IMR-90 (cell line): ENCODE measurements around the gene PSEN1. TPM values are rescaled to one million over a fixed set of nuclear protein-coding genes. Genes with fewer than 3 reads are reported as not detected.

ENCODE experiments used
- ATAC-seq: fragments of 200-7000 bp; cut with Tn5 transposase; 2 replicates; pipeline ENCODE4 v1.9.1; 2020; ENCODE audit warnings: low read depth, mild to moderate bottlenecking, moderate library complexity
- BruUV-seq: library from RNA; stranded (reverse); fragments of 400-500 nt; replicated peaks from 2 replicates; lab custom pipeline; 2021; lab: Mats Ljungman, UMichigan
- CTCF ChIA-PET: fragments of 300-600 bp; formaldehyde crosslinking; extraction: SDS; loops from one replicate; lab custom pipeline; 2021; ENCODE audit warnings: antibody characterized with exemption; lab: Yijun Ruan, JAX
- POLR2A ChIA-PET: fragments of 300-600 bp; sonication (Branson Sonifier 250); formaldehyde crosslinking; loops from one replicate; lab custom pipeline; 2022; ENCODE audit warnings: antibody characterized with exemption; ENCODE audit not compliant: unreplicated experiment; lab: Charles Lee
- DNase-seq: peaks from one replicate; pipeline ENCODE4 v3.0.0; 2013
- H2AFZ ChIP-seq: replicated peaks from 2 replicates; pipeline ENCODE3; 2013; ENCODE audit warnings: low read length, mild to moderate bottlenecking; ENCODE audit not compliant: poor library complexity
- H2AK5ac ChIP-seq: 2 replicates; pipeline ENCODE4 v1.6.1; 2013; ENCODE audit warnings: low read depth, low read length, inconsistent platforms
- H2AK9ac ChIP-seq: replicated peaks from 2 replicates; pipeline ENCODE3; 2013; ENCODE audit warnings: mild to moderate bottlenecking, low read depth, low read length, moderate library complexity; ENCODE audit not compliant: poor library complexity
- H2BK120ac ChIP-seq: 2 replicates; pipeline ENCODE4 v1.6.1; 2013; ENCODE audit warnings: low read depth, low read length, inconsistent platforms
- H2BK15ac ChIP-seq: 3 replicates; pipeline ENCODE4 v1.6.1; 2013; ENCODE audit warnings: low read depth, low read length, inconsistent platforms
- H2BK20ac ChIP-seq: 2 replicates; pipeline ENCODE4 v1.6.1; 2013; ENCODE audit warnings: low read depth, mild to moderate bottlenecking, inconsistent platforms, low read length, moderate library complexity
- H2BK5ac ChIP-seq: 2 replicates; pipeline ENCODE4 v1.6.1; 2013; ENCODE audit warnings: mild to moderate bottlenecking, low read depth, low read length, inconsistent platforms; ENCODE audit not compliant: poor library complexity, severe bottlenecking
- H3K14ac ChIP-seq: replicated peaks from 2 replicates; pipeline ENCODE4 v1.6.1; 2013; ENCODE audit warnings: low read depth, low read length, inconsistent platforms
- H3K18ac ChIP-seq: 2 replicates; pipeline ENCODE4 v1.6.1; 2013; ENCODE audit warnings: low read depth, low read length, control low read depth
- H3K23ac ChIP-seq: 2 replicates; pipeline ENCODE4 v1.6.1; 2013; ENCODE audit warnings: low read depth, low read length, inconsistent platforms
- H3K27ac ChIP-seq: 2 replicates; pipeline ENCODE4 v1.5.1; 2013; ENCODE audit warnings: mild to moderate bottlenecking, control low read depth, low read length; ENCODE audit not compliant: insufficient read depth
- H3K27me3 ChIP-seq: 2 replicates; pipeline ENCODE4 v1.6.1; 2013; ENCODE audit warnings: low read length; ENCODE audit not compliant: control insufficient read depth, insufficient read depth
- H3K36me3 ChIP-seq: 2 replicates; pipeline ENCODE4 v1.6.1; 2013; ENCODE audit warnings: low read length, mixed read lengths; ENCODE audit not compliant: control insufficient read depth, insufficient read depth
- H3K4ac ChIP-seq: 2 replicates; pipeline ENCODE4 v1.6.1; 2013; ENCODE audit warnings: low read depth, low read length, inconsistent platforms
- H3K4me1 ChIP-seq: 2 replicates; pipeline ENCODE4 v1.6.1; 2013; ENCODE audit warnings: low read length, mixed read lengths; ENCODE audit not compliant: control insufficient read depth, insufficient read depth
- H3K4me2 ChIP-seq: 2 replicates; pipeline ENCODE4 v1.6.1; 2013; ENCODE audit warnings: low read depth, mild to moderate bottlenecking, control low read depth, low read length, moderate library complexity
- H3K4me3 ChIP-seq: 2 replicates; pipeline ENCODE4 v1.5.1; 2013; ENCODE audit warnings: low read depth, mild to moderate bottlenecking, control low read depth, low read length, moderate library complexity; ENCODE audit not compliant: insufficient read depth
- H3K56ac ChIP-seq: 2 replicates; pipeline ENCODE4 v1.6.1; 2013; ENCODE audit warnings: low read length, inconsistent platforms; ENCODE audit not compliant: insufficient read depth; ENCODE audit errors: extremely low read depth
- H3K79me1 ChIP-seq, 2 experiments: 2 replicates each; pipeline ENCODE4 v1.6.1; 2013; ENCODE audit warnings: low read length in 2 of 2, inconsistent platforms in 1 of 2, low read depth in 1 of 2
- H3K9ac ChIP-seq: 2 replicates; pipeline ENCODE4 v1.6.1; 2013; ENCODE audit warnings: low read depth, low read length, control low read depth
- H3K9me1 ChIP-seq: 2 replicates; pipeline ENCODE4 v1.6.1; 2013; ENCODE audit warnings: low read length, inconsistent platforms; ENCODE audit not compliant: insufficient read depth
- H3K9me3 ChIP-seq: 2 replicates; pipeline ENCODE4 v1.6.1; 2013; ENCODE audit warnings: low read length; ENCODE audit not compliant: control insufficient read depth, insufficient read depth
- H4K20me1 ChIP-seq: 2 replicates; pipeline ENCODE4 v1.6.1; 2013; ENCODE audit warnings: low read length, inconsistent platforms; ENCODE audit not compliant: insufficient read depth
- H4K5ac ChIP-seq: 2 replicates; pipeline ENCODE4 v1.6.1; 2013; ENCODE audit warnings: mild to moderate bottlenecking, low read depth, low read length, control low read depth
- H4K8ac ChIP-seq, 2 experiments: 2 replicates each; pipeline ENCODE4 v1.6.1; 2013; ENCODE audit warnings: low read depth in 2 of 2, low read length in 2 of 2, control low read depth in 1 of 2, inconsistent platforms in 1 of 2
- H4K91ac ChIP-seq: 2 replicates; pipeline ENCODE4 v1.6.1; 2013; ENCODE audit warnings: low read depth, low read length, inconsistent platforms; ENCODE audit not compliant: insufficient read depth
- BHLHE40 ChIP-seq: fragments of 150-350 bp; IDR thresholded peaks from 2 replicates; pipeline ENCODE4 v1.6.1; 2016; ENCODE audit warnings: mild to moderate bottlenecking, low read depth, low read length
- CHD1 ChIP-seq: IDR thresholded peaks from 2 replicates; pipeline ENCODE4 v1.6.1; 2012; ENCODE audit warnings: low read depth, low read length, improper control_type of control experiment
- CTCF ChIP-seq: conservative IDR thresholded peaks from 2 replicates; pipeline ENCODE4 v1.5.1; 2012; ENCODE audit warnings: mild to moderate bottlenecking, low read depth, low read length, improper control_type of control experiment
- FOS ChIP-seq: fragments of 150-350 bp; IDR thresholded peaks from 2 replicates; pipeline ENCODE4 v1.6.1; 2016; ENCODE audit warnings: low read depth, low read length
- MAZ ChIP-seq: IDR thresholded peaks from 2 replicates; pipeline ENCODE4 v1.6.1; 2012; ENCODE audit warnings: low read depth, mild to moderate bottlenecking, low read length, improper control_type of control experiment, moderate library complexity, borderline replicate concordance
- NFE2L2 ChIP-seq: fragments of 150-350 bp; IDR thresholded peaks from 2 replicates; pipeline ENCODE4 v1.6.1; 2016; ENCODE audit warnings: low read depth, mild to moderate bottlenecking, low read length
- POLR2A ChIP-seq: IDR thresholded peaks from 2 replicates; pipeline ENCODE4 v1.6.1; 2012; ENCODE audit warnings: mild to moderate bottlenecking, low read depth, low read length
- RAD21 ChIP-seq: IDR thresholded peaks from 2 replicates; pipeline ENCODE4 v1.6.1; 2012; ENCODE audit warnings: low read length, improper control_type of control experiment
- RFX5 ChIP-seq: IDR thresholded peaks from 2 replicates; pipeline ENCODE4 v1.8.0; 2012; ENCODE audit warnings: low read depth, mild to moderate bottlenecking, low read length, moderate library complexity
- USF2 ChIP-seq: fragments of 150-350 bp; IDR thresholded peaks from 2 replicates; pipeline ENCODE4 v1.6.1; 2017; ENCODE audit warnings: mild to moderate bottlenecking, antibody characterized with exemption, low read length, low read depth
- WGBS, 2 experiments: methylation state at CpG; one replicate each; pipeline versions ENCODE4 v1.1.5 to v1.1.7; 2013; ENCODE audit warnings: missing lambda C conversion rate in 2 of 2; ENCODE audit not compliant: insufficient read length in 1 of 2; ENCODE audit errors: extremely low coverage in 2 of 2; 5-methylcytosine and 5-hydroxymethylcytosine counted together
- dilution Hi-C: fragments of 300-500 bp; cut with HindIII; formaldehyde crosslinking; loops from one replicate; pipeline ENCODE4 v1.14.3; 2018; ENCODE audit warnings: low sequenced_read_pairs; ENCODE audit not compliant: unreplicated experiment
- in situ Hi-C: fragments of 300-500 bp; cut with MboI; formaldehyde crosslinking; loops from 3 replicates; pipeline ENCODE4 v1.14.3; 2019; ENCODE audit warnings: low sequenced_read_pairs, inconsistent platforms, mixed read lengths
- intact Hi-C: fragments of 100-400 bp; cut with micrococcal nuclease; formaldehyde crosslinking; loops from 2 replicates; pipeline ENCODE4 v1.10.0; 2022
- polyA plus RNA-seq, 3 experiments: library from polyadenylated mRNA; depleted of rRNA; stranded (reverse); fragments of >200 nt; gene quantifications; 2 replicates each; pipeline ENCODE4 v1.2.3, GENCODE V29; 2012; ENCODE audit warnings: low replicate concordance in 1 of 3
- total RNA-seq: library from RNA; depleted of rRNA; stranded (reverse); fragments of >200 nt; gene quantifications from 2 replicates; pipeline ENCODE4 v1.2.3, GENCODE V29; 2012

PSEN1 gene
- total and polyA plus RNA-seq, 2 of the 4 experiments (the other 2 are of a cell fraction) = 14.8 to 62.7 TPM

GRCh38 chr14:73146111-73146510, 9.8 kb downstream of the PSEN1 start:
- ChIA-PET CTCF (no interaction called here), POLR2A (no interaction called here)
- Histone ChIP-seq H4K5ac (no peak overlapping the region; the same call in 1 of the 2 replicates), H4K91ac (no peak overlapping the region), H3K36me3 (peaks cover 10% of the 10 kb centered on the region), H3K9me3 (no peaks in the 10 kb centered on the region), H3K27me3 (no peaks in the 10 kb centered on the region), H3K79me1 (peaks cover 26 to 73% of the 10 kb centered on the region in 2 experiments), H4K8ac (no peak overlapping the region), H3K4me2 (no peak overlapping the region), H3K14ac (no peak overlapping the region), H2AFZ (no peak overlapping the region), H2AK5ac (0 out of 2 replicates have a peak overlapping the region, but pooled peaks have one; percentile 50), H2BK20ac (no peak overlapping the region), H2BK15ac (no peak overlapping the region), H3K4ac (no peak overlapping the region), H2AK9ac (no peak overlapping the region), H4K20me1 (peaks cover 62% of the 10 kb centered on the region), H3K23ac (no peak overlapping the region), H3K9me1 (peaks cover 21% of the 10 kb centered on the region), H3K27ac (no peak overlapping the region), H3K4me1 (peaks cover 19% of the 10 kb centered on the region), H3K4me3 (no peak overlapping the region), H2BK120ac (no peak overlapping the region), H3K56ac (no peak overlapping the region), H3K18ac (peak overlapping the region; percentile 44; the same call in 1 of the 2 replicates), H2BK5ac (no peak overlapping the region), H3K9ac (no peak overlapping the region)
- intact Hi-C loops = no loop called here
- TF ChIP-seq POLR2A = no peak
- TF ChIP-seq CTCF = no peak
- TF ChIP-seq USF2 = no peak
- TF ChIP-seq RFX5 = no peak
- TF ChIP-seq MAZ = no peak
- TF ChIP-seq NFE2L2 = no peak
- TF ChIP-seq FOS = no peak
- no peak for TF ChIP-seq BHLHE40
- no peak for TF ChIP-seq CHD1
- TF ChIP-seq RAD21 = no peak
- DNase-seq = no peak
- in situ Hi-C loops = no loop called here
- WGBS, 2 experiments = 100% methylated on average over 1 of the region's 3 CpGs; no CpG with 5 or more reads in 1 of the 2 experiments
- no TSS peak for BruUV-seq
- dilution Hi-C loops = no loop called here
- no peak for ATAC-seq
